ENCODE results near the gene MOBP. TPM values are rescaled to one million over a fixed set of nuclear protein-coding genes. Genes with fewer than 3 reads are reported as not detected.

Gene MOBP
- polyA plus RNA-seq, 1 donor (not counting 4 experiments of a cell fraction or from before 2014, with no cell fraction given), result not detected

DNA sequence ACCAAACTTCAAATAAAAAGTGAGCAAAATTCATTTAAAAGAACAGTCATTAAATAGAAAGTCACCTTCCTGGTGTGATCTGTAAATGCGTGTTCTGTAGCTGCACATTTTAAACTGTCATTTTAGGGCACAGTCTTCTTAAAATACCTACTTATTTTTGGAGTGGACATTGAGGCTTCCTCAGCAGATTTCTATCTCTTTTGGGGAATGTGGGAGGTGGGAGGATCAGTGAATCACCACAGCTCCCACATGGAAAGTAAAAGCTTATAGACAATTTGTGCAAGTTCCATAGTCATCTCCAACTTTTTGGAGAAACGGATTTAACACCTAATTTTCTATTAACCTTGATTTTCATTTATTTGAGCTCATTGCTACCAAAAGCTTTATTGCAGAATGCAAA, 21.0 kb upstream of the MOBP start:
- Histone ChIP-seq H3K4me2 (ENCODE audit: control insufficient read depth, extremely low read depth, insufficient read depth, low read depth, low read length) (no peak overlapping the region), H4K20me1 (ENCODE audit: control insufficient read depth, extremely low read depth, insufficient read depth, low read length) (no peaks in the 10 kb centered on the region), H3K27ac (ENCODE audit: control insufficient read depth, insufficient read depth, low read length) (no peak overlapping the region), H3K4me1 (ENCODE audit: control insufficient read depth, extremely low read depth, insufficient read depth, low read length) (peaks cover 2% of the 10 kb centered on the region), H3K9ac (ENCODE audit: control insufficient read depth, extremely low read depth, insufficient read depth, low read length) (no peak overlapping the region), H2AFZ (ENCODE audit: control insufficient read depth, low read length) (no peak overlapping the region), H3K4me3 (ENCODE audit: control insufficient read depth in 2 of 3, extremely low read depth in 1 of 3, insufficient read depth in 2 of 3, low read depth in 1 of 3, low read length in 3 of 3) (no peak overlapping the region), H3K9me3 (ENCODE audit: control insufficient read depth, low read depth, low read length) (no peaks in the 10 kb centered on the region), H3K27me3 (ENCODE audit: control insufficient read depth, extremely low read depth, insufficient read depth, low read length) (no peaks in the 10 kb centered on the region), H3K36me3 (ENCODE audit: control insufficient read depth in 2 of 2, extremely low read depth in 1 of 2, insufficient read depth in 2 of 2, low read length in 2 of 2) (no peaks in the 10 kb centered on the region), H3K79me2 (ENCODE audit: control insufficient read depth, insufficient read depth, low read length) (no peaks in the 10 kb centered on the region), H3K9me1 (ENCODE audit: control insufficient read depth, extremely low read depth, insufficient read depth, low read length) (no peaks in the 10 kb centered on the region)
- dilution Hi-C loops (cut with MboI; ENCODE audit: extremely low pct_ligation_motif_present, low sequenced_read_pairs), result no loop called here
- DNase-seq (ENCODE audit: low read depth, low spot score) (no peak), FAIRE-seq (no peak)
- TF ChIP-seq CTCF (optimal IDR thresholded peaks at IDR 0.05 in 1 of 3, IDR thresholded peaks at IDR 0.05 in 1 of 3, conservative IDR thresholded peaks at IDR 0.05 in 1 of 3; ENCODE audit: extremely low read depth in 1 of 3, insufficient read depth in 2 of 3, low read length in 3 of 3) (no peak), EZH2 (IDR thresholded peaks at IDR 0.05; ENCODE audit: low read length) (no peak)

GRCh38 chr3:39447637-39448483, 19.6 kb upstream of the MOBP start:
- H3K9ac ChIP-seq (ENCODE audit: control insufficient read depth, extremely low read depth, insufficient read depth, low read length), result no peak overlapping the region
- H3K36me3 ChIP-seq (ENCODE audit: control insufficient read depth in 2 of 2, extremely low read depth in 1 of 2, insufficient read depth in 2 of 2, low read length in 2 of 2), result no peaks in the 10 kb centered on the region
- H4K20me1 ChIP-seq (ENCODE audit: control insufficient read depth, extremely low read depth, insufficient read depth, low read length), result no peaks in the 10 kb centered on the region
- no peak overlapping the region for H3K27ac ChIP-seq (ENCODE audit: control insufficient read depth, insufficient read depth, low read length)
- FAIRE-seq, result peak; percentile 90
- no peaks in the 10 kb centered on the region for H3K9me1 ChIP-seq (ENCODE audit: control insufficient read depth, extremely low read depth, insufficient read depth, low read length)
- no peak overlapping the region for H2AFZ ChIP-seq (ENCODE audit: control insufficient read depth, low read length)
- DNase-seq (ENCODE audit: low read depth, low spot score), result peak; percentile 73
- H3K79me2 ChIP-seq (ENCODE audit: control insufficient read depth, insufficient read depth, low read length), result no peaks in the 10 kb centered on the region
- no peaks in the 10 kb centered on the region for H3K9me3 ChIP-seq (ENCODE audit: control insufficient read depth, low read depth, low read length)
- no peaks in the 10 kb centered on the region for H3K27me3 ChIP-seq (ENCODE audit: control insufficient read depth, extremely low read depth, insufficient read depth, low read length)
- dilution Hi-C loops (cut with MboI; ENCODE audit: extremely low pct_ligation_motif_present, low sequenced_read_pairs), result no loop called here
- H3K4me3 ChIP-seq (ENCODE audit: control insufficient read depth in 2 of 3, extremely low read depth in 1 of 3, insufficient read depth in 2 of 3, low read depth in 1 of 3, low read length in 3 of 3), result no peak overlapping the region
- no peak overlapping the region for H3K4me2 ChIP-seq (ENCODE audit: control insufficient read depth, extremely low read depth, insufficient read depth, low read depth, low read length)
- TF ChIP-seq EZH2 (IDR thresholded peaks at IDR 0.05; ENCODE audit: low read length) (no peak), CTCF (optimal IDR thresholded peaks at IDR 0.05 in 1 of 3, IDR thresholded peaks at IDR 0.05 in 1 of 3, conservative IDR thresholded peaks at IDR 0.05 in 1 of 3; ENCODE audit: extremely low read depth in 1 of 3, insufficient read depth in 2 of 3, low read length in 3 of 3) (peak; percentile 71 to 94 (median 90))
- H3K4me1 ChIP-seq (ENCODE audit: control insufficient read depth, extremely low read depth, insufficient read depth, low read length), result peaks cover 2% of the 10 kb centered on the region
